ENCODE measurements around the gene ATP5F1D. TPM values are rescaled to one million over a fixed set of nuclear protein-coding genes. Genes with fewer than 3 reads are reported as not detected.

Gene ATP5F1D
- total and polyA plus RNA-seq, 2 of the 13 experiments (the other 11 are each of a cell fraction or from before 2014, with no cell fraction given) = 39.4 to 78.7 TPM

DNA sequence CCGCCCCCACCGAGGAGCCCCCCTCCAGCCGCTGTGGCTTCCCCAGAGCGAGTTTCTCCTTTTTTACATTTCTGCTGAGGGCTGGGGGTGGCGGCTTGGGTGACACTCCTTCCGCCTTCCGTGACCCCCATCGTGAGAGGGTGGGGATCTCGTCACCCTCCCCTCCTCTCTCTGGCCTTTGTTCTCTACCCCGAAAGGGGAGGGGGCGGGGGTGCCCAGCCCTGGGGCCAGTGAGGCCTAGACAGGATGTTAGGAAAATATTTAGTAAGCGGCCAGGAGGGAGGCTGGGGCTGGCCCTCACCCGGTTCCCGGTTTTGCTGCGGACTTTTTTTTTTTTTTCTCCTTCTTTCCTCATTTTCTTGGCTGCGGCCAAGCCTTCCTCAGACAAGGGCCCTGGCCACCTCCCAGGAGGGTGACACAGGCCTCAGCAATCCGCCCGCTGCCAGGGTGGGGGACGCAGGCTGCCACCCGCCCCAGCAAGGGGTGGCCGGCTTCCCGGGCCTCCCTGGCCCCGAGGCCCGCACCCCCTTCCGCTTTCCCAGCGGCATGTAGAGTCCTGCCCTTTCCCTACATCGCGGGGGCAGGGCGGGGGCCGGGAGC, 10.8 kb downstream of the ATP5F1D start:
- no TSS peak for BruUV-seq (replicated peaks)
- Histone ChIP-seq H3K27me3 (ENCODE audit: control insufficient read depth in 1 of 2, insufficient read depth in 2 of 2, low read length in 2 of 2) (no peaks in the 10 kb centered on the region; a peak in 1 of 5 replicates), H3K4me1 (ENCODE audit: insufficient read depth, low read length) (peaks cover 49% of the 10 kb centered on the region), H3K27ac (ENCODE audit: extremely low read length, insufficient read depth, low read length) (peak overlapping the region; percentile 94), H3K36me3 (replicated peaks in 1 of 2; ENCODE audit: control insufficient read depth in 1 of 2, insufficient read depth in 2 of 2, low read length in 2 of 2) (peaks cover 18 to 39% of the 10 kb centered on the region in 2 experiments), H3K4me3 (replicated peaks in 1 of 3; ENCODE audit: insufficient read depth in 1 of 3, low read depth in 2 of 3, low read length in 3 of 3) (peak overlapping the region; percentile 86 to 90 (median 88)), H3K9me3 (ENCODE audit: low read length) (no peaks in the 10 kb centered on the region), H2AFZ (ENCODE audit: low read length) (no peak overlapping the region), H3K79me2 (ENCODE audit: insufficient read depth, low read length) (peaks cover 35% of the 10 kb centered on the region), H3K4me2 (ENCODE audit: low read depth, low read length) (peak overlapping the region; percentile 87), H4K20me1 (ENCODE audit: insufficient read depth, low read length) (peaks cover 48% of the 10 kb centered on the region; the same call in 1 of the 2 replicates), H3K9ac (ENCODE audit: insufficient read depth, low read depth, low read length) (peak overlapping the region; percentile 92)
- ChIA-PET CTCF (ENCODE audit: low intra/inter-chr PET ratio, low total read pairs) (interaction anchor here (0.8 kb wide), 1 partner anchor 15 kb away, joined by 4 read pairs; no protein-coding TSS in a partner anchor), POLR2A (interaction anchor here (0.9 to 13.7 kb wide), 9 partner anchors 8 to 154 kb away, joined by 3 to 668 read pairs (median 6); partner anchors contain the start of genes CIRBP, EFNA2 and FAM174C)
- peak; percentile 8 for ATAC-seq
- intact Hi-C loops (cut with micrococcal nuclease; ENCODE audit: unreplicated experiment) (no loop called here), in situ Hi-C loops (cut with HindIII; ENCODE audit: extremely low pct_ligation_motif_present, low pct_unique_long_range_greater_than_20kb) (no loop called here)
- FAIRE-seq = peak; percentile 77
- under 1% methylated on average over 25 of the region's 30 CpGs for WGBS (ENCODE audit: low lambda C conversion rate)
- no peak for DNase-seq (ENCODE audit: low spot score)
- TF ChIP-seq, protein P1, sequence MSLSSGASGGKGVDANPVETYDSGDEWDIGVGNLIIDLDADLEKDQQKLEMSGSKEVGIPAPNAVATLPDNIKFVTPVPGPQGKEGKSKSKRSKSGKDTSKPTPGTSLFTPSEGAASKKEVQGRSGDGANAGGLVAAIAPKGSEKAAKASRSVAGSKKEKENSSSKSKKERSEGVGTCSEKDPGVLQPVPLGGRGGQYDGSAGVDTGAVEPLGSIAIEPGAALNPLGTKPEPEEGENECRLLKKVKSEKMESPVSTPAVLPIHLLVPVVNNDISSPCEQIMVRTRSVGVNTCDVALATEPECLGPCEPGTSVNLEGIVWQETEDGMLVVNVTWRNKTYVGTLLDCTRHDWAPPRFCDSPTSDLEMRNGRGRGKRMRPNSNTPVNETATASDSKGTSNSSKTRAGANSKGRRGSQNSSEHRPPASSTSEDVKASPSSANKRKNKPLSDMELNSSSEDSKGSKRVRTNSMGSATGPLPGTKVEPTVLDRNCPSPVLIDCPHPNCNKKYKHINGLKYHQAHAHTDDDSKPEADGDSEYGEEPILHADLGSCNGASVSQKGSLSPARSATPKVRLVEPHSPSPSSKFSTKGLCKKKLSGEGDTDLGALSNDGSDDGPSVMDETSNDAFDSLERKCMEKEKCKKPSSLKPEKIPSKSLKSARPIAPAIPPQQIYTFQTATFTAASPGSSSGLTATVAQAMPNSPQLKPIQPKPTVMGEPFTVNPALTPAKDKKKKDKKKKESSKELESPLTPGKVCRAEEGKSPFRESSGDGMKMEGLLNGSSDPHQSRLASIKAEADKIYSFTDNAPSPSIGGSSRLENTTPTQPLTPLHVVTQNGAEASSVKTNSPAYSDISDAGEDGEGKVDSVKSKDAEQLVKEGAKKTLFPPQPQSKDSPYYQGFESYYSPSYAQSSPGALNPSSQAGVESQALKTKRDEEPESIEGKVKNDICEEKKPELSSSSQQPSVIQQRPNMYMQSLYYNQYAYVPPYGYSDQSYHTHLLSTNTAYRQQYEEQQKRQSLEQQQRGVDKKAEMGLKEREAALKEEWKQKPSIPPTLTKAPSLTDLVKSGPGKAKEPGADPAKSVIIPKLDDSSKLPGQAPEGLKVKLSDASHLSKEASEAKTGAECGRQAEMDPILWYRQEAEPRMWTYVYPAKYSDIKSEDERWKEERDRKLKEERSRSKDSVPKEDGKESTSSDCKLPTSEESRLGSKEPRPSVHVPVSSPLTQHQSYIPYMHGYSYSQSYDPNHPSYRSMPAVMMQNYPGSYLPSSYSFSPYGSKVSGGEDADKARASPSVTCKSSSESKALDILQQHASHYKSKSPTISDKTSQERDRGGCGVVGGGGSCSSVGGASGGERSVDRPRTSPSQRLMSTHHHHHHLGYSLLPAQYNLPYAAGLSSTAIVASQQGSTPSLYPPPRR (CRISPR knock-in tag; IDR thresholded peaks at IDR 0.05; ENCODE audit: borderline replicate concordance) = peak; percentile 66; the same call in 1 of the 2 replicates
- TF ChIP-seq FOSL2 (CRISPR knock-in tag; IDR thresholded peaks at IDR 0.05) (peak; percentile 75), NFIC (IDR thresholded peaks at IDR 0.05; ENCODE audit: low read length) (0 out of 2 replicates have a peak, but pooled peaks have one; percentile 32), RELA (CRISPR knock-in tag; IDR thresholded peaks at IDR 0.05) (no peak), ZNF136 (CRISPR knock-in tag; IDR thresholded peaks at IDR 0.05; ENCODE audit: low read depth) (no peak), RAD21 (CRISPR knock-in tag; IDR thresholded peaks at IDR 0.05) (no peak), GATAD2A (CRISPR knock-in tag; IDR thresholded peaks at IDR 0.05) (peak; percentile 43), REPIN1 (CRISPR knock-in tag; IDR thresholded peaks at IDR 0.05; ENCODE audit: borderline replicate concordance, low read depth) (no peak; the same call in 1 of the 2 replicates), SP5 (CRISPR knock-in tag; IDR thresholded peaks at IDR 0.05; ENCODE audit: borderline replicate concordance, low read depth) (peak; percentile 98), NCOR1 (IDR thresholded peaks at IDR 0.05; ENCODE audit: borderline replicate concordance, low read length) (peak; percentile 56; the same call in 1 of the 2 replicates), MYNN (CRISPR knock-in tag; IDR thresholded peaks at IDR 0.05; ENCODE audit: low read depth) (no peak), GFI1 (CRISPR knock-in tag; IDR thresholded peaks at IDR 0.05; ENCODE audit: borderline replicate concordance) (no peak), ZKSCAN1 (IDR thresholded peaks at IDR 0.05; ENCODE audit: low read length) (no peak)
- TF ChIP-seq, protein P2, sequence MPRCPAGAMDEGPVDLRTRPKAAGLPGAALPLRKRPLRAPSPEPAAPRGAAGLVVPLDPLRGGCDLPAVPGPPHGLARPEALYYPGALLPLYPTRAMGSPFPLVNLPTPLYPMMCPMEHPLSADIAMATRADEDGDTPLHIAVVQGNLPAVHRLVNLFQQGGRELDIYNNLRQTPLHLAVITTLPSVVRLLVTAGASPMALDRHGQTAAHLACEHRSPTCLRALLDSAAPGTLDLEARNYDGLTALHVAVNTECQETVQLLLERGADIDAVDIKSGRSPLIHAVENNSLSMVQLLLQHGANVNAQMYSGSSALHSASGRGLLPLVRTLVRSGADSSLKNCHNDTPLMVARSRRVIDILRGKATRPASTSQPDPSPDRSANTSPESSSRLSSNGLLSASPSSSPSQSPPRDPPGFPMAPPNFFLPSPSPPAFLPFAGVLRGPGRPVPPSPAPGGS (CRISPR knock-in tag; IDR thresholded peaks at IDR 0.05) = no peak
- TF ChIP-seq, protein P3, sequence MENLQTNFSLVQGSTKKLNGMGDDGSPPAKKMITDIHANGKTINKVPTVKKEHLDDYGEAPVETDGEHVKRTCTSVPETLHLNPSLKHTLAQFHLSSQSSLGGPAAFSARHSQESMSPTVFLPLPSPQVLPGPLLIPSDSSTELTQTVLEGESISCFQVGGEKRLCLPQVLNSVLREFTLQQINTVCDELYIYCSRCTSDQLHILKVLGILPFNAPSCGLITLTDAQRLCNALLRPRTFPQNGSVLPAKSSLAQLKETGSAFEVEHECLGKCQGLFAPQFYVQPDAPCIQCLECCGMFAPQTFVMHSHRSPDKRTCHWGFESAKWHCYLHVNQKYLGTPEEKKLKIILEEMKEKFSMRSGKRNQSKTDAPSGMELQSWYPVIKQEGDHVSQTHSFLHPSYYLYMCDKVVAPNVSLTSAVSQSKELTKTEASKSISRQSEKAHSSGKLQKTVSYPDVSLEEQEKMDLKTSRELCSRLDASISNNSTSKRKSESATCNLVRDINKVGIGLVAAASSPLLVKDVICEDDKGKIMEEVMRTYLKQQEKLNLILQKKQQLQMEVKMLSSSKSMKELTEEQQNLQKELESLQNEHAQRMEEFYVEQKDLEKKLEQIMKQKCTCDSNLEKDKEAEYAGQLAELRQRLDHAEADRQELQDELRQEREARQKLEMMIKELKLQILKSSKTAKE (CRISPR knock-in tag; IDR thresholded peaks at IDR 0.05; ENCODE audit: borderline replicate concordance) = peak; percentile 86

All from HepG2 (cell line).